HUES48 (cell line): ENCODE measurements around the gene PTCHD4.
A peak's percentile ranks its signal among the peaks of the same experiment; 100 is the strongest.

Source experiments
- H3K27ac ChIP-seq: one replicate; pipeline ENCODE4 v1.7.0; 2013; ENCODE audit warnings: low read depth, low read length, inconsistent platforms
- H3K27me3 ChIP-seq: 2 replicates; pipeline ENCODE4 v1.6.1; 2013; ENCODE audit warnings: mild to moderate bottlenecking, low read length; ENCODE audit not compliant: control insufficient read depth, insufficient read depth
- H3K36me3 ChIP-seq: 2 replicates; pipeline ENCODE4 v1.6.1; 2013; ENCODE audit warnings: low read length; ENCODE audit not compliant: control insufficient read depth, insufficient read depth
- H3K4me1 ChIP-seq: 2 replicates; pipeline ENCODE4 v1.6.1; 2013; ENCODE audit warnings: mild to moderate bottlenecking, low read length; ENCODE audit not compliant: control insufficient read depth, insufficient read depth
- H3K4me3 ChIP-seq: 2 replicates; pipeline ENCODE4 v1.5.1; 2013; ENCODE audit warnings: mild to moderate bottlenecking, low read depth, low read length
- H3K9ac ChIP-seq: 2 replicates; pipeline ENCODE4 v1.6.1; 2013; ENCODE audit warnings: mild to moderate bottlenecking, low read depth, low read length, moderate library complexity
- H3K9me3 ChIP-seq: 2 replicates; pipeline ENCODE4 v1.6.1; 2013; ENCODE audit warnings: low read length; ENCODE audit not compliant: control insufficient read depth, insufficient read depth

The PTCHD4 gene

DNA sequence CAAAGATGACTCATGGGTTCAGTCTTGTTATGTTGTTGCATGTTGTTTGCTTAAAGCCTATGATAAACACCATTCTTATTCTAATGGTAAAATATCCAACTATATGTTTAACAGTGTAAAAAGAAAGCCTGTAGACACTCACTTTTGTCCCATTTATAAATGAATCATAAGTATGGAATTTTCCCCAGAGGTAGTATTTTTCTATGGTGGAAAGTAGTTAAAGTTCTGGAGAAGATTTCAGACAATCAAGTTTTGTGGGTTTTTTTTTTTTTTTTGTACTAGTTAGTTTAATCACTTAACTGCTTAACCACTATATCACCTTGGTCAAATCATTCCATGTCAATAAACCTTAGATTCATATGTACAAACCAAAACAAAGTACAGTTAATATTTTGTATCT lies 35.8 kb downstream of the PTCHD4 start:
- Histone ChIP-seq H3K9ac (no peak overlapping the region), H3K36me3 (no peaks in the 10 kb centered on the region), H3K27me3 (peaks cover 10% of the 10 kb centered on the region), H3K9me3 (no peaks in the 10 kb centered on the region), H3K27ac (no peak overlapping the region), H3K4me1 (peaks cover 8% of the 10 kb centered on the region; the same call in 1 of the 2 replicates), H3K4me3 (no peak overlapping the region)

DNA sequence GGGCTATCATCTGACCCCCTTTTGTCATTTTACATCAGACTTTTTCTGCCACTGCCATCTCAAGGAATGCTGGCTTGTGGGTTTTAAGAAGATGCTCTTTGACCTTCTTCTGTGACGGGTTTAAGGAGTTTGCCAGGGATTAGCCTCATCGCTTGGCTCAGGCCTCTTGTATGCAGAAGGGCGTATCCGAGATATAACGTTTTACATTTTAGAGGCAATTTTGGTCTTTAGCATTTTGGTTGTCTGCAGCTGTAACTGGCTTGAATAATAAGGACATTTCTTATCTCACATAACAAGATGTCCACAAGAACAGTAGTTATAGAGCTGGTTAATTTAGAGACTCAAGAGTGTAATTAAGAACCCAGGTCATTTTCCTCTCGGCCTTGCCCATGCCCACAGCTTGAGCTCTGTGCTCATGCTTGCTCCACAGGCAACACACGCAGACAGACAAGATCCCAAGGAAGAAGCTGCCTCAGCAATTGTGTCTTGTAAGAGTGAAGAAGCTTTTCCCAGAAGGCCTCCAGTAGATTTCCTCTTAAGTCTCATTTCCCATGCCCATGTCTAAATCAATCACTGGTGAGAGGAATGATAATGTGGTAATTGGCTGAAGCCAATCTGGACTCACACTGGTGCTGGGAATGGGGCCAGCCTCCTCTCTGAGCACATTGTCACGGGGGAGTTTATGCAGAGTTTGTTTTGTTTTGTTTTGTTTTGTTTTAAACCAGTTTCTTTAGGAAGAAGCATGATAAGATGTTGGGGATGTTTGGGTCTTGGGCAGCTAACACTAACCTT lies 36.8 kb downstream of the PTCHD4 start:
- H3K36me3 ChIP-seq: no peaks in the 10 kb centered on the region
- H3K27ac ChIP-seq: no peak overlapping the region
- no peak overlapping the region for H3K4me3 ChIP-seq
- H3K4me1 ChIP-seq: peaks cover 11% of the 10 kb centered on the region; the same call in 1 of the 2 replicates
- no peak overlapping the region for H3K9ac ChIP-seq
- H3K27me3 ChIP-seq: peaks cover 20% of the 10 kb centered on the region
- H3K9me3 ChIP-seq: no peaks in the 10 kb centered on the region

DNA sequence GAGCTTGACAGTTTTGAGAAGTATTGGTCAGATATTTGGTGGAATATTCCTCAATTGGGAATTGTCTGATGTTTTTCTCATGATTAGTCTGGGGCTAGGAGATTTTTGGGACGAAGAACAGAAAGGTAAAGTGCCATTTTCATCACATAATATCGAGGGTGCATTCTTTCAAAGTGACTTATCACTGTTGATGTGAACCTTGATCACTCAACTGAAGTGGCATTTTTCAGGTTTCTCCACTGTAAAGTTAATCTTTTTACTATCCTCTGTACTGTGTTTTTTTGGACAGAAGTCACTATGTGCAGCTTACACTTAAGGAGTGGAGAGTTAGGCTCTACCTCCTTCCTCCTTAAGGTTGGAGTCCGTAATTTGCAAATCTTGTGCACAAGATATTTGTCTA lies 39.2 kb downstream of the PTCHD4 start:
- H3K4me3 ChIP-seq: no peak overlapping the region
- no peaks in the 10 kb centered on the region for H3K36me3 ChIP-seq
- no peak overlapping the region for H3K27ac ChIP-seq
- H3K9me3 ChIP-seq: no peaks in the 10 kb centered on the region
- H3K27me3 ChIP-seq: peaks cover 42% of the 10 kb centered on the region
- no peak overlapping the region for H3K9ac ChIP-seq
- H3K4me1 ChIP-seq: peaks cover 15% of the 10 kb centered on the region

DNA sequence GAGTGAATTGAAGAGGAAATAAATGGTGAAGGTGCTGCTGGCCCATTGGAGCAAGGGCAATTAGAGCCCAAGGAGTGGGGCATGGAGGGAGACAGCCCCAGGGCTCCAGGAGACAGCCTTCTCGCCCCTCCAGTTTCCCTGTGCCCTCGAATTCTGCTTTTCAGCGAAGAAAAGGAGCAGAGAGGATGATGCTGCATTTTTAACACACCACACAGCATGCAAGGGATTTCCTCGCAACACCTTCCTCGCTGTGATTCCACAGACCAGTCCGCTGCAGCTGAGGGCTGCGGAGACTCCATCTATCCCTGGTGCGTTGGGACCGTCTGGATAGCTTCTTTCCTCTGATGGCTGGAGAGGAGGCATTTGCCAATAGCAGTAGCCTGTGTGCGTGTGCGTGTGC lies 41.7 kb downstream of the PTCHD4 start:
- H3K27me3 ChIP-seq: peaks cover 50% of the 10 kb centered on the region
- H3K9ac ChIP-seq: no peak overlapping the region
- peaks cover 15% of the 10 kb centered on the region for H3K4me1 ChIP-seq
- peak overlapping the region; percentile 52 for H3K4me3 ChIP-seq
- no peaks in the 10 kb centered on the region for H3K9me3 ChIP-seq
- no peaks in the 10 kb centered on the region for H3K36me3 ChIP-seq
- no peak overlapping the region for H3K27ac ChIP-seq

DNA sequence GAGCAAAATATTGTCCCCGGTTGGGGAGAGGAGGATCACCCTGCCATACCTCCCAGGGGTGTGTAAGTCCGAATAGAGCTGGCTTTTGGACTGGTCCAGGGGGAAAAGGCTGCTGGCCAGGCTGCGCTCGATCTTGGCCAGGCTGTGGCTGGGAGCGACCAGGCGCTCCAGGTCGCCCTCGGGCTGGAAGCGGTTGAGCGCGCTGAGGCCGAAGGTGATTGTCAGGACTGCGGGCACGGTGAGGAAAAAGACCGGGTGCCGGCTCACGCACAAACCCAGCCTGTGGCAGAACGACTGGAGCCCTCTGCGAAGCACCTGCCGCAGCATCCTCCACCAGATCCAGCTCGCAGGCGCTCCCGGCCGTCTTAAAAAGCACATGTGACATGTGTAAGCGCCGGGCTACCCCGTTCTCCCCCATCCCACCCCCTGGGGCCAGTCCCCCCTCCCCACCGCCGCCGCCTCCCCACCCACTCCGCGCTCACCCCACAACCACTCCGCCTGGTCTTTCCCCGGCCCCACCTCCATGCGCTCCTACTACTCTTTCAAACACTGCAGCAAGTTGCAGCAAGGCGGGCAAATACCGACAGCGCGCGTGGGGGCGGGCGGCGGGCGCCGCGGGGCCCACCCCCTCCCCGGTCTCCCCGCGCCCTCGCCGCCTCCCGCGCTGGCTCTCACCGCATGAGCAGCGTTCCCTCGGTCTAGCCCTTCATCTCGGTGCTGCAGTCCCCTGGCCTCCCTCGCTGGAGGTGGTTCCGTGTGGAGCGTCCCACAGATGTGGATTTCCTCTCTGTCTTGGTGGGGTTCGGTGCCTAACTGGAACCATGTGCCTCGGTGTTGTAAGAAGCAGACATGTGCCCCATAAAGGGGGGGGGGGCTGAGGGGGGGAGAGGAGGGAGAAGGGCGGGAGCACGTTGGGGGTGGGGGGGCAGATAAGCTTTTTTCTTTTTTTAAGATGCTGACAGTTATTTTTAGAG lies 42.4 kb downstream of the PTCHD4 start:
- Histone ChIP-seq H3K4me3 (peak overlapping the region; percentile 60), H3K9me3 (no peaks in the 10 kb centered on the region), H3K4me1 (peaks cover 7% of the 10 kb centered on the region), H3K27me3 (peaks cover 50% of the 10 kb centered on the region), H3K36me3 (no peaks in the 10 kb centered on the region), H3K9ac (peak overlapping the region; percentile 24; the same call in 1 of the 2 replicates), H3K27ac (no peak overlapping the region)

DNA sequence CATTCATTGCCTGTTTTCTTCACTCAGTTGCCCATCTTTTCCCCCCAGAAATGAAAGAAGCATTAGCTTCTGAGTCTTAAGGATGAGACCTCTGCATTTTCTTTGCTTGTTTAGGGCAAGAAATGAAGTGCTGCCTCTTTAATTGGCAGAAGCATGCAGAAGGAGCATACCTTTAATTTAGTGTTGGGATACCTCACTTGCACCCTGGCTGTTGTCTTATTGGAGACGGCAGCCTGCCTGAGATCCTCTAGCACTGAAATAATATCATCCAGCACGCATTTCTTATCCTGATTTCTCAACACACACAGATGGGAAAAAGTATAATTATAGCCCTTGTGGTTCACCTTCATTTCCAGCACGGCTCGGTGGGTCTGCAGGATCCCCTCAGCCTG lies 43.1 kb downstream of the PTCHD4 start:
- no peaks in the 10 kb centered on the region for H3K36me3 ChIP-seq
- peak overlapping the region; percentile 60 for H3K4me3 ChIP-seq
- H3K27ac ChIP-seq: no peak overlapping the region
- peaks cover 50% of the 10 kb centered on the region for H3K27me3 ChIP-seq
- H3K9ac ChIP-seq: no peak overlapping the region; the same call in 1 of the 2 replicates
- peaks cover 7% of the 10 kb centered on the region for H3K4me1 ChIP-seq
- no peaks in the 10 kb centered on the region for H3K9me3 ChIP-seq

DNA sequence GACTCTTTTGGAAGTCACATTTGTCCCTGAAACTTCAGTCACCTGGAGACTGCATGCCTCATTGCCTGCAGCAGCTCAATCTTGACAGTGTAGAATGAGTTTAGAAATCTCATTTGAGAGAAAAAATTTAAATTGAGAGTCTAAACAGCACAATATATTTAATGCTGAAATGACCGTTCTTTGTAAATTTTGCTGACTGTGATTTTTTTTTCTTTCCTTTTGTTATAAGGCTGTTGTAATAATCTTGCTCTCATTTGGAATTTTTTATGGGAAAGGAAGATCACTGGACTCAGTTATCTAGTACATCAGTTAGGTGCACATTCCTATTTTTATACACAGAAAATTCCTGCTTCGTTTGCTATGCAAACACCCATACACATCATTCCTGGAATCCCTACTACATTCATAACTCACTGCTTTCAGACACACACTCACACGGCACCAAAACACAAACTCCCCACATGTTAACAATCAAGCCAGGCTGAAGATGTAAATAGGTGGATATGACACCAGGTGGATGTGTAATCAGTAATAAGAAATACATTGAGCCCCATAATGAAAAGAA lies 43.8 kb downstream of the PTCHD4 start:
- no peak overlapping the region for H3K4me3 ChIP-seq
- H3K36me3 ChIP-seq: no peaks in the 10 kb centered on the region
- peaks cover 50% of the 10 kb centered on the region for H3K27me3 ChIP-seq
- H3K9me3 ChIP-seq: no peaks in the 10 kb centered on the region
- peaks cover 7% of the 10 kb centered on the region for H3K4me1 ChIP-seq
- no peak overlapping the region for H3K9ac ChIP-seq
- no peak overlapping the region for H3K27ac ChIP-seq

DNA sequence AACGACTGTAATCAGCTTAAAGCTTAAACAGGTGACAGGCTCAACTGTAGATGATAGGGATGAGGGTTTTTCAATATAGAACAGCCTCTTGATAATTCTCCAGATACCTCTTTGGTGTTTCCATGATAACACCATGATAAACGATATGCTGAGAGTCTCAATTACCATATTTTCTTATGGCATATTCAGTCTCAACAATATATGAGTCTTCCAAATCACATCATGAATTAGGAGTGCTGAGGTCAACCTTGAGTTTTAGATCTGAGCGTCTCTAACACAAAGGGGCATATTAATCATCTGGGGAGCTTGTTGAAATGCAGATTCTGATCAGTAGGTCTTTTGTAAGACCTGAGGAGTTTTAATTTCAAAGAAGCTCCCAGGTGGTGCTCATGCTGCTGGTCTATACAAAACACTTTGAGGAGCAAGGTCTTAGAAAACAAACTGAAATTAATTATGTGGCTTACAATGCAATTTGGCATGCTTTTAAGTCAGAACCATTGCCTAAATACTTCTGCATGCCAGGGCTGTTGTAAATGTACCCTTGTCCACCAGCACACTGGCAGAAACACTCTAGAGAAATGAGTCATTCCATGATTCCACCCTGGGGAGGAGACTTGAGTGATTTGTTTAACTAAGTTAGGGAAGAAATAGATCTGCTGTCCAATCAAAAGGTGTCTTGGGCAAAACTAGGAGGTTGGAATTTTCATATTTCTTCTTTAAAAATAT lies 49.6 kb downstream of the PTCHD4 start:
- Histone ChIP-seq H3K27ac (no peak overlapping the region), H3K4me1 (0 out of 2 replicates have a peak, but pooled peaks cover 6% of the 10 kb centered on the region), H3K4me3 (no peak overlapping the region), H3K9ac (no peak overlapping the region), H3K36me3 (no peaks in the 10 kb centered on the region), H3K27me3 (peaks cover 4% of the 10 kb centered on the region), H3K9me3 (no peaks in the 10 kb centered on the region)
